ENCODE data around the gene IGFL1.
"Not testable (repeated sequence)": the region's sequence is repeated elsewhere in the genome, so short reads cannot be mapped to it uniquely, and the experiment has no call there.

IGFL1 gene

GRCh38 chr19:46273931-46274330 is 44.4 kb downstream of the IGFL1 start:
- FAIRE-seq = not testable (repeated sequence)

- no peak for FAIRE-seq
These were observed 49.6 kb downstream of the IGFL1 start for GRCh38 chr19:46279177-46279576.
